Measurements from ENCODE around the gene NRG2. TPM values are rescaled to one million over a fixed set of nuclear protein-coding genes. Genes with fewer than 3 reads are reported as not detected.

NRG2 gene
- total RNA-seq, 6 donors from 2014 or later: 0.46 to 4.2 (median 1.5) TPM

DNA sequence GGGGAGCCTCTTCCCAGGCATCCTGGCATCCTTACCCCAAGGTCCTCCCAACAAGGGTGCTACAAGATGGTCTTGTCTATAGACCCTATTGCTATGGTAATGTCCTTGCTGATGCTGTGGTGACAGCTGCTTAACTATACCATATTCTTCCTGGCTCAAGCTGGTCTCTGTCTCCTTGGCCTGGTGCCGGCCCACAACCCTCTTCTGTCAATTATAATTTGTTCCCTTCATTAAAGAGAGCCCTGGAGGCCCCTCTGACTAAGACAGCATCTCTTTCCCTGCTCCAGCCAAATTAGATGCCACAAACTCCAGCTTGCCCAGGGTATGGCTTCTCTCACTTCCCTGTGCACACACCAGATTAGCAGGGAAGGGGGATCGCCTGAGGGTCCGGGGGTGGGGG lies 160.8 kb downstream of the NRG2 start:
- Histone ChIP-seq H3K27ac (no peak overlapping the region), H3K9me3 (no peaks in the 10 kb centered on the region), H3K4me3 (no peak overlapping the region), H3K27me3 (no peaks in the 10 kb centered on the region), H3K36me3 (no peaks in the 10 kb centered on the region), H3K4me1 (peaks cover 0 to 10% (median 7%) of the 10 kb centered on the region in 4 donors)
- 88 to 90% methylated on average over 3 of the region's 3 CpGs for WGBS, 2 donors
- TF ChIP-seq POLR2A (IDR thresholded peaks at IDR 0.05) (no peak), EP300 (IDR thresholded peaks at IDR 0.05) (no peak), POLR2AphosphoS5 (IDR thresholded peaks at IDR 0.05) (no peak)
- TF ChIP-seq, protein P1, sequence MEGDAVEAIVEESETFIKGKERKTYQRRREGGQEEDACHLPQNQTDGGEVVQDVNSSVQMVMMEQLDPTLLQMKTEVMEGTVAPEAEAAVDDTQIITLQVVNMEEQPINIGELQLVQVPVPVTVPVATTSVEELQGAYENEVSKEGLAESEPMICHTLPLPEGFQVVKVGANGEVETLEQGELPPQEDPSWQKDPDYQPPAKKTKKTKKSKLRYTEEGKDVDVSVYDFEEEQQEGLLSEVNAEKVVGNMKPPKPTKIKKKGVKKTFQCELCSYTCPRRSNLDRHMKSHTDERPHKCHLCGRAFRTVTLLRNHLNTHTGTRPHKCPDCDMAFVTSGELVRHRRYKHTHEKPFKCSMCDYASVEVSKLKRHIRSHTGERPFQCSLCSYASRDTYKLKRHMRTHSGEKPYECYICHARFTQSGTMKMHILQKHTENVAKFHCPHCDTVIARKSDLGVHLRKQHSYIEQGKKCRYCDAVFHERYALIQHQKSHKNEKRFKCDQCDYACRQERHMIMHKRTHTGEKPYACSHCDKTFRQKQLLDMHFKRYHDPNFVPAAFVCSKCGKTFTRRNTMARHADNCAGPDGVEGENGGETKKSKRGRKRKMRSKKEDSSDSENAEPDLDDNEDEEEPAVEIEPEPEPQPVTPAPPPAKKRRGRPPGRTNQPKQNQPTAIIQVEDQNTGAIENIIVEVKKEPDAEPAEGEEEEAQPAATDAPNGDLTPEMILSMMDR (IDR thresholded peaks at IDR 0.05): no peak
- no peak for ATAC-seq (ENCODE audit: low FRiP score in 2 of 2)
- no peak for DNase-seq

DNA sequence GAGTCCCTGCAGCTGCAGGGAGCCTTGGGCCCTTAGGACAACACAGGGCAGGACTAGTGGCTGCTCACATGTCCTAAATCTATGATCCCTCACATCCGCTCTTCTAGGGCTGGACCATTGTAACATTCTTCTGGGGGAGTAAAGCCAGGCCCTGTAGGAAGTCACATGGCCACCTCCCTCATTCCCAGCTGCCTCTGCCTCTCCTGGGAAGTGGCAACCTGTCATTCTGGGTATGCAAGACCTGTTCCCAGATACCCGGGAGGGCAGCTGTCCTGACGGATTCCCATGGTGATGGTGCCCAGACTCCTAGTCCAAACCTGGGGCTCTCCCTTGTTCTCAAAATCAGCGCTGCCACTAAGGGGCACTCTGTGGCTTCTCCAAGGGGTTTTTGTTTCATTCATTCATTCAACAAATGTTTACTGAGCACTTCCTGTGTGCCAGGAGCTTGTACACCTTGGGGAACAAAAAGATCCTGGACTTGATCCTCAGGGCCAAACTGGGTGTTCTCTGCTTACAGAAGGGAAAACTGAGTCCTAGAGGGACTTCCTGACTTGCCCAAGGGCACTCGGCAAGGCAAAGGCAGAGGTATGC lies 161.9 kb downstream of the NRG2 start:
- Histone ChIP-seq H3K27ac (no peak overlapping the region), H3K4me3 (peak overlapping the region in 1 of 4 donors; percentile 4), H3K27me3 (no peaks in the 10 kb centered on the region), H3K9me3 (no peaks in the 10 kb centered on the region), H3K4me1 (peaks cover 0 to 10% (median 7%) of the 10 kb centered on the region in 4 donors), H3K36me3 (no peaks in the 10 kb centered on the region)
- WGBS, 2 donors: 80 to 90% methylated on average over 3 to 5 of the region's 5 CpGs
- TF ChIP-seq POLR2A (IDR thresholded peaks at IDR 0.05) (no peak), EP300 (IDR thresholded peaks at IDR 0.05) (no peak), POLR2AphosphoS5 (IDR thresholded peaks at IDR 0.05) (no peak)
- TF ChIP-seq, protein P1 (IDR thresholded peaks at IDR 0.05): no peak
- DNase-seq (no peak), ATAC-seq (ENCODE audit: low FRiP score in 2 of 2) (no peak)

DNA sequence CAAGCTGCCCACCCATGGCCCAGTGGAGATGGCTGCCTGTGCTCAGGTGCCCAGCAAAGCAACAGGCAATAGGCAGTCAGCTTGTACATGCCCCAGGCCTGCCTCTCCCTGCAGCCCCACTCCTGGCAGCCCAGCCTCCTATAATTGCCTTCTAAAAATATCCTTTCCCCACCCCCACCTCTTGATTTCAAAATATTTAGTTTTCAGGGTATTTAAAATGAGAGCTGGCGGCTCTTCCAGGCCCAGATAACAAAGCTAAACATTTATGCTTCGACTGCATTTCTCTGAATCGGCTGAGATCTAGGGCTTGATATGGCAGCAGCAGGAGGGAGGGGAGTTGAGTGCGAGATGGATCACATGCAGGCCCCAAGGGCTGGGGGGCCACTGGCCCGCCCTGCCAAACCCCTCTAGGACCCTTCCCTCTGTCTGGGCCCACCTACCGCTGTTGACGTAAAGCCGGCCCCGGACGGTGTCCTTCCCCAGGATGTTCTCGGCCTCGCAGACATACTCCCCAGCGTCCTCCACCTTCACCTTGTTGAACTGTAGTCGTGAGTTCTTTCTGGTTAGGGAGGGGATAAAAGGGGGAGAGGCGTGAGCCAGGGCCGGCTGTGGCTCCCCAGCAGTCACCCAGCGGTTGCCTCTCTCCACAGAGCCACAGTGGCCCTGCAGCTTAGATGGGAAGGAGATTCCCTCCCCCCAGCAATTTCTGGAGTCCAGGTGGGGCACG lies 162.5 kb downstream of the NRG2 start:
- H3K36me3 ChIP-seq: no peaks in the 10 kb centered on the region
- H3K4me3 ChIP-seq: peak overlapping the region in 1 of 4 donors; percentile 4
- DNase-seq: peak in 1 of 2 donors; percentile 67
- 52 to 80% methylated on average over 10 to 18 of the region's 18 CpGs for WGBS, 2 donors
- H3K4me1 ChIP-seq: peaks cover 0 to 10% (median 7%) of the 10 kb centered on the region in 4 donors
- H3K27ac ChIP-seq: no peak overlapping the region
- H3K9me3 ChIP-seq: no peaks in the 10 kb centered on the region
- TF ChIP-seq POLR2A (IDR thresholded peaks at IDR 0.05) (no peak), EP300 (IDR thresholded peaks at IDR 0.05) (no peak), POLR2AphosphoS5 (IDR thresholded peaks at IDR 0.05) (no peak)
- TF ChIP-seq, protein P1 (IDR thresholded peaks at IDR 0.05): no peak
- no peak for ATAC-seq (ENCODE audit: low FRiP score in 2 of 2)
- no peaks in the 10 kb centered on the region for H3K27me3 ChIP-seq

DNA sequence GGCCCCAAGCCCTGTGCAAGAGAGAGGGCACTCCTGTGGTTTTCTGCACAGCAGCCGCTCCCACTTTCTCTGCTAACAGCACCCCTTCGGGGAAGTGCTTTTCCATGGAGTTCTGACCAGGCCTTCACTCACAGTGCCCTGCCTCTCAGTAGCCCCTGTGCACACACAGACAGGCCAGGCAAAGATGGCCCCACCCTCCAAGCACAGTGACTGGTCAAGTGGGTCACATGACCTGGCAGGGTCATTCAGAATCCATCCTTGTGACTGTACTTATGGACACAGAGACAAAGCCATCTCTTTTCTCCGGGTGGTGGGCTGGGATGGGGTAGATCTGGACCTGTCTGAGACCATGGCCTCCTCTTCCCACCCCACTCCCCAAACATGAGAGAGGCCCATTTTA lies 165.0 kb downstream of the NRG2 start:
- Histone ChIP-seq H3K36me3 (no peaks in the 10 kb centered on the region), H3K27ac (no peak overlapping the region), H3K4me3 (no peak overlapping the region), H3K4me1 (peaks cover 0 to 10% (median 7%) of the 10 kb centered on the region in 4 donors), H3K27me3 (no peaks in the 10 kb centered on the region), H3K9me3 (no peaks in the 10 kb centered on the region)
- TF ChIP-seq EP300 (IDR thresholded peaks at IDR 0.05): no peak
- TF ChIP-seq, protein P1 (IDR thresholded peaks at IDR 0.05): no peak
- TF ChIP-seq POLR2AphosphoS5 (IDR thresholded peaks at IDR 0.05): no peak
- TF ChIP-seq POLR2A (IDR thresholded peaks at IDR 0.05): no peak
- DNase-seq (no peak), ATAC-seq (ENCODE audit: low FRiP score in 2 of 2) (no peak)
- WGBS, 2 donors: 83 to 93% methylated on average over 1 to 3 of the region's 3 CpGs
